Measurements from ENCODE around the gene LNX2. TPM values are rescaled to one million over a fixed set of nuclear protein-coding genes. Genes with fewer than 3 reads are reported as not detected.

Gene LNX2
- total and polyA plus RNA-seq, 2 donors: 6.9 to 9.4 TPM

- Histone ChIP-seq H3K27ac (ENCODE audit: low read depth in 1 of 2, low read length in 1 of 2) (no peak overlapping the region), H3K9me3 (ENCODE audit: control insufficient read depth in 2 of 2, insufficient read depth in 1 of 2, low read length in 1 of 2) (no peaks in the 10 kb centered on the region), H3K27me3 (ENCODE audit: control insufficient read depth in 2 of 2, insufficient read depth in 1 of 2, low read length in 1 of 2) (no peaks in the 10 kb centered on the region), H3K4me3 (ENCODE audit: low read length in 2 of 2) (no peak overlapping the region), H3K36me3 (ENCODE audit: control insufficient read depth in 2 of 2, insufficient read depth in 2 of 2, low read length in 1 of 2) (no peaks in the 10 kb centered on the region), H3K4me1 (ENCODE audit: control insufficient read depth in 2 of 2, insufficient read depth in 2 of 2, low read length in 2 of 2) (no peaks in the 10 kb centered on the region)
- 69% methylated on average over 4 of the region's 4 CpGs for WGBS
- no peak for DNase-seq (ENCODE audit: low read depth in 6 of 9, low spot score in 9 of 9)
Observed at GRCh38 chr13:27607125-27607524, 13.2 kb downstream of the LNX2 start.

GRCh38 chr13:27605610-27606200 is 14.6 kb downstream of the LNX2 start:
- Histone ChIP-seq H3K27me3 (ENCODE audit: control insufficient read depth in 2 of 2, insufficient read depth in 1 of 2, low read length in 1 of 2) (no peaks in the 10 kb centered on the region), H3K4me3 (ENCODE audit: low read length in 2 of 2) (no peak overlapping the region), H3K27ac (ENCODE audit: low read depth in 1 of 2, low read length in 1 of 2) (no peak overlapping the region), H3K36me3 (ENCODE audit: control insufficient read depth in 2 of 2, insufficient read depth in 2 of 2, low read length in 1 of 2) (no peaks in the 10 kb centered on the region), H3K4me1 (ENCODE audit: control insufficient read depth in 2 of 2, insufficient read depth in 2 of 2, low read length in 2 of 2) (no peaks in the 10 kb centered on the region), H3K9me3 (ENCODE audit: control insufficient read depth in 2 of 2, insufficient read depth in 1 of 2, low read length in 1 of 2) (no peaks in the 10 kb centered on the region)
- WGBS: 95% methylated on average over 2 of the region's 2 CpGs
- no peak for DNase-seq (ENCODE audit: low read depth in 6 of 9, low spot score in 9 of 9)

- no peak overlapping the region for H3K27ac ChIP-seq (ENCODE audit: low read depth in 1 of 2, low read length in 1 of 2)
- no peak for DNase-seq (ENCODE audit: low read depth in 6 of 9, low spot score in 9 of 9)
- no peaks in the 10 kb centered on the region for H3K9me3 ChIP-seq (ENCODE audit: control insufficient read depth in 2 of 2, insufficient read depth in 1 of 2, low read length in 1 of 2)
- H3K4me1 ChIP-seq (ENCODE audit: control insufficient read depth in 2 of 2, insufficient read depth in 2 of 2, low read length in 2 of 2): no peaks in the 10 kb centered on the region
- WGBS: 96% methylated on average over 3 of the region's 3 CpGs
- no peaks in the 10 kb centered on the region for H3K27me3 ChIP-seq (ENCODE audit: control insufficient read depth in 2 of 2, insufficient read depth in 1 of 2, low read length in 1 of 2)
- H3K36me3 ChIP-seq (ENCODE audit: control insufficient read depth in 2 of 2, insufficient read depth in 2 of 2, low read length in 1 of 2): no peaks in the 10 kb centered on the region
- H3K4me3 ChIP-seq (ENCODE audit: low read length in 2 of 2): no peak overlapping the region
Observed at GRCh38 chr13:27605099-27605498, 15.2 kb downstream of the LNX2 start.

GRCh38 chr13:27601803-27602202 is 18.5 kb downstream of the LNX2 start:
- no peaks in the 10 kb centered on the region for H3K4me1 ChIP-seq (ENCODE audit: control insufficient read depth in 2 of 2, insufficient read depth in 2 of 2, low read length in 2 of 2)
- WGBS: 95% methylated on average over 2 of the region's 2 CpGs
- H3K36me3 ChIP-seq (ENCODE audit: control insufficient read depth in 2 of 2, insufficient read depth in 2 of 2, low read length in 1 of 2): no peaks in the 10 kb centered on the region
- H3K27me3 ChIP-seq (ENCODE audit: control insufficient read depth in 2 of 2, insufficient read depth in 1 of 2, low read length in 1 of 2): no peaks in the 10 kb centered on the region
- DNase-seq (ENCODE audit: low read depth in 6 of 9, low spot score in 9 of 9): no peak
- H3K9me3 ChIP-seq (ENCODE audit: control insufficient read depth in 2 of 2, insufficient read depth in 1 of 2, low read length in 1 of 2): no peaks in the 10 kb centered on the region
- H3K4me3 ChIP-seq (ENCODE audit: low read length in 2 of 2): no peak overlapping the region
- no peak overlapping the region for H3K27ac ChIP-seq (ENCODE audit: low read depth in 1 of 2, low read length in 1 of 2)

GRCh38 chr13:27601208-27601607 is 19.1 kb downstream of the LNX2 start:
- no peaks in the 10 kb centered on the region for H3K4me1 ChIP-seq (ENCODE audit: control insufficient read depth in 2 of 2, insufficient read depth in 2 of 2, low read length in 2 of 2)
- DNase-seq (ENCODE audit: low read depth in 6 of 9, low spot score in 9 of 9): no peak
- no peak overlapping the region for H3K4me3 ChIP-seq (ENCODE audit: low read length in 2 of 2)
- no peak overlapping the region for H3K27ac ChIP-seq (ENCODE audit: low read depth in 1 of 2, low read length in 1 of 2)
- H3K9me3 ChIP-seq (ENCODE audit: control insufficient read depth in 2 of 2, insufficient read depth in 1 of 2, low read length in 1 of 2): no peaks in the 10 kb centered on the region
- whole genome bisulfite sequencing: 91% methylated on average over 2 of the region's 2 CpGs
- no peaks in the 10 kb centered on the region for H3K27me3 ChIP-seq (ENCODE audit: control insufficient read depth in 2 of 2, insufficient read depth in 1 of 2, low read length in 1 of 2)
- no peaks in the 10 kb centered on the region for H3K36me3 ChIP-seq (ENCODE audit: control insufficient read depth in 2 of 2, insufficient read depth in 2 of 2, low read length in 1 of 2)

GRCh38 chr13:27600711-27601110 is 19.6 kb downstream of the LNX2 start:
- Histone ChIP-seq H3K36me3 (ENCODE audit: control insufficient read depth in 2 of 2, insufficient read depth in 2 of 2, low read length in 1 of 2) (no peaks in the 10 kb centered on the region), H3K27me3 (ENCODE audit: control insufficient read depth in 2 of 2, insufficient read depth in 1 of 2, low read length in 1 of 2) (no peaks in the 10 kb centered on the region), H3K9me3 (ENCODE audit: control insufficient read depth in 2 of 2, insufficient read depth in 1 of 2, low read length in 1 of 2) (no peaks in the 10 kb centered on the region), H3K4me1 (ENCODE audit: control insufficient read depth in 2 of 2, insufficient read depth in 2 of 2, low read length in 2 of 2) (no peaks in the 10 kb centered on the region), H3K27ac (ENCODE audit: low read depth in 1 of 2, low read length in 1 of 2) (no peak overlapping the region), H3K4me3 (ENCODE audit: low read length in 2 of 2) (no peak overlapping the region)
- WGBS: 97% methylated on average over 1 of the region's 1 CpG
- DNase-seq (ENCODE audit: low read depth in 6 of 9, low spot score in 9 of 9): no peak

- WGBS: 79% methylated on average over 5 of the region's 5 CpGs
- H3K27ac ChIP-seq (ENCODE audit: low read depth in 1 of 2, low read length in 1 of 2): no peak overlapping the region
- H3K4me3 ChIP-seq (ENCODE audit: low read length in 2 of 2): no peak overlapping the region
- H3K4me1 ChIP-seq (ENCODE audit: control insufficient read depth in 2 of 2, insufficient read depth in 2 of 2, low read length in 2 of 2): no peaks in the 10 kb centered on the region
- DNase-seq (ENCODE audit: low read depth in 6 of 9, low spot score in 9 of 9): no peak
- H3K9me3 ChIP-seq (ENCODE audit: control insufficient read depth in 2 of 2, insufficient read depth in 1 of 2, low read length in 1 of 2): no peaks in the 10 kb centered on the region
- no peaks in the 10 kb centered on the region for H3K27me3 ChIP-seq (ENCODE audit: control insufficient read depth in 2 of 2, insufficient read depth in 1 of 2, low read length in 1 of 2)
- no peaks in the 10 kb centered on the region for H3K36me3 ChIP-seq (ENCODE audit: control insufficient read depth in 2 of 2, insufficient read depth in 2 of 2, low read length in 1 of 2)
Observed at GRCh38 chr13:27599845-27600553, 20.3 kb downstream of the LNX2 start.

- no peaks in the 10 kb centered on the region for H3K27me3 ChIP-seq (ENCODE audit: control insufficient read depth in 2 of 2, insufficient read depth in 1 of 2, low read length in 1 of 2)
- H3K9me3 ChIP-seq (ENCODE audit: control insufficient read depth in 2 of 2, insufficient read depth in 1 of 2, low read length in 1 of 2): no peaks in the 10 kb centered on the region
- no peak overlapping the region for H3K27ac ChIP-seq (ENCODE audit: low read depth in 1 of 2, low read length in 1 of 2)
- H3K4me3 ChIP-seq (ENCODE audit: low read length in 2 of 2): no peak overlapping the region
- no peaks in the 10 kb centered on the region for H3K36me3 ChIP-seq (ENCODE audit: control insufficient read depth in 2 of 2, insufficient read depth in 2 of 2, low read length in 1 of 2)
- DNase-seq (ENCODE audit: low read depth in 6 of 9, low spot score in 9 of 9): no peak
- H3K4me1 ChIP-seq (ENCODE audit: control insufficient read depth in 2 of 2, insufficient read depth in 2 of 2, low read length in 2 of 2): no peaks in the 10 kb centered on the region
Observed at GRCh38 chr13:27599096-27599495, 21.2 kb downstream of the LNX2 start.

- no peaks in the 10 kb centered on the region for H3K27me3 ChIP-seq (ENCODE audit: control insufficient read depth in 2 of 2, insufficient read depth in 1 of 2, low read length in 1 of 2)
- H3K36me3 ChIP-seq (ENCODE audit: control insufficient read depth in 2 of 2, insufficient read depth in 2 of 2, low read length in 1 of 2): no peaks in the 10 kb centered on the region
- WGBS: 93% methylated on average over 2 of the region's 2 CpGs
- H3K27ac ChIP-seq (ENCODE audit: low read depth in 1 of 2, low read length in 1 of 2): no peak overlapping the region
- no peaks in the 10 kb centered on the region for H3K9me3 ChIP-seq (ENCODE audit: control insufficient read depth in 2 of 2, insufficient read depth in 1 of 2, low read length in 1 of 2)
- no peak overlapping the region for H3K4me3 ChIP-seq (ENCODE audit: low read length in 2 of 2)
- H3K4me1 ChIP-seq (ENCODE audit: control insufficient read depth in 2 of 2, insufficient read depth in 2 of 2, low read length in 2 of 2): no peaks in the 10 kb centered on the region
- no peak for DNase-seq (ENCODE audit: low read depth in 6 of 9, low spot score in 9 of 9)
Observed at GRCh38 chr13:27595055-27595811, 25.1 kb downstream of the LNX2 start.
